Endothelial cell of umbilical vein (primary cell): Measurements from ENCODE around the gene RPS19BP1. TPM values are rescaled to one million over a fixed set of nuclear protein-coding genes. Genes with fewer than 3 reads are reported as not detected.

Experiments
- BruUV-seq: library from RNA; stranded (reverse); fragments of 400-500 nt; replicated peaks from 2 replicates; lab custom pipeline; 2021; lab: Mats Ljungman, UMichigan
- CTCF ChIA-PET: fragments of 300-600, 350-600 bp; sonication (Branson Sonifier 250); formaldehyde crosslinking; loops from one replicate; lab custom pipeline; 2021; ENCODE audit warnings: antibody characterized with exemption, inconsistent platforms; lab: Charles Lee
- POLR2A ChIA-PET: fragments of 300-600, 350-600 bp; sonication (Branson Sonifier 250); formaldehyde crosslinking; loops from one replicate; lab custom pipeline; 2021; ENCODE audit warnings: antibody characterized with exemption, inconsistent platforms; lab: Charles Lee
- DNase-seq: peaks from one replicate; pipeline ENCODE4 v3.0.0-alpha.2; 2011; ENCODE audit warnings: low read depth, low spot score
- FAIRE-seq: peaks from 2 replicates; lab custom pipeline; 2011; peaks lifted over from hg19 to GRCh38; lab: Jason Lieb, UNC
- H2AFZ ChIP-seq: 2 replicates; pipeline ENCODE4 v1.6.0; 2012; ENCODE audit warnings: low read depth, low read length, control low read depth, inconsistent platforms
- H3K27ac ChIP-seq: 2 replicates; pipeline ENCODE4 v1.5.1; 2011; ENCODE audit warnings: low read depth, mild to moderate bottlenecking, control low read depth, low read length, moderate library complexity; ENCODE audit not compliant: insufficient read depth
- H3K27me3 ChIP-seq, 2 experiments: 2 replicates each; pipeline versions ENCODE4 v1.6.0 to v1.6.1; 2011; ENCODE audit warnings: low read length in 2 of 2, mixed read lengths in 1 of 2; ENCODE audit not compliant: control insufficient read depth in 2 of 2, insufficient read depth in 2 of 2
- H3K36me3 ChIP-seq, 2 experiments: 2 replicates in 1 of 2; 3 replicates in 1 of 2; pipeline ENCODE4 v1.5.1; 2011; ENCODE audit warnings: low read length in 2 of 2, mild to moderate bottlenecking in 1 of 2, moderate library complexity in 1 of 2; ENCODE audit not compliant: control insufficient read depth in 2 of 2, insufficient read depth in 2 of 2; ENCODE audit errors: extremely low read depth in 1 of 2
- H3K4me1 ChIP-seq: 3 replicates; pipeline ENCODE4 v1.5.1; 2011; ENCODE audit warnings: mild to moderate bottlenecking, low read length; ENCODE audit not compliant: control insufficient read depth, insufficient read depth; ENCODE audit errors: extremely low read depth
- H3K4me2 ChIP-seq: 2 replicates; pipeline ENCODE4 v1.6.1; 2011; ENCODE audit warnings: low read length, control low read depth, mixed read lengths; ENCODE audit not compliant: insufficient read depth
- H3K4me3 ChIP-seq, 3 experiments: fragments of 200-600 bp in 1 of 3; sonication (generic), shearing (Covaris generic) in 1 of 3; replicated peaks in 1 of 3; 2 replicates each; pipeline ENCODE4 v1.5.1; 2011 to 2016; ENCODE audit warnings: control low read depth in 3 of 3, low read length in 3 of 3, mild to moderate bottlenecking in 2 of 3, inconsistent platforms in 1 of 3, low read depth in 1 of 3, moderate library complexity in 1 of 3; ENCODE audit not compliant: insufficient read depth in 1 of 3
- H3K79me2 ChIP-seq: 2 replicates; pipeline ENCODE4 v1.6.0; 2012; ENCODE audit warnings: low read length, inconsistent platforms; ENCODE audit not compliant: control insufficient read depth, insufficient read depth
- H3K9ac ChIP-seq: replicated peaks from 2 replicates; pipeline ENCODE3; 2011; ENCODE audit warnings: low read length, control low read depth; ENCODE audit not compliant: insufficient read depth; ENCODE audit errors: extremely low read depth
- H3K9me1 ChIP-seq: replicated peaks from 3 replicates; pipeline ENCODE4 v1.6.0; 2011; ENCODE audit warnings: mild to moderate bottlenecking, low read length; ENCODE audit not compliant: control insufficient read depth, insufficient read depth; ENCODE audit errors: extremely low read depth
- H3K9me3 ChIP-seq: replicated peaks from 2 replicates; pipeline ENCODE4 v1.5.1; 2012; ENCODE audit warnings: low read length, inconsistent platforms; ENCODE audit not compliant: control insufficient read depth, insufficient read depth
- H4K20me1 ChIP-seq: replicated peaks from 2 replicates; pipeline ENCODE3; 2011; ENCODE audit warnings: mild to moderate bottlenecking, low read length; ENCODE audit not compliant: control insufficient read depth, insufficient read depth; ENCODE audit errors: extremely low read depth
- CTCF ChIP-seq, 2 donors: IDR thresholded peaks; 1 replicate in 1 of 2; 2 replicates in 1 of 2; pipeline ENCODE4 v1.5.1; 2011; ENCODE audit warnings: low read length in 2 of 2, mild to moderate bottlenecking in 2 of 2, moderate library complexity in 2 of 2, control low read depth in 1 of 2, inconsistent platforms in 1 of 2, low read depth in 1 of 2; ENCODE audit not compliant: insufficient read depth in 1 of 2; ENCODE audit errors: extremely low read depth in 1 of 2
- EZH2 ChIP-seq: IDR thresholded peaks from 2 replicates; pipeline ENCODE4 v1.6.1; 2012; ENCODE audit warnings: borderline replicate concordance, low read depth, mild to moderate bottlenecking, moderate library complexity, low read length, inconsistent platforms; ENCODE audit not compliant: severe bottlenecking
- GATA2 ChIP-seq: IDR thresholded peaks from 2 replicates; pipeline ENCODE4 v1.7.0; 2011; ENCODE audit warnings: low read depth, mild to moderate bottlenecking, moderate library complexity, mixed read lengths, low read length; ENCODE audit not compliant: insufficient read length, insufficient read depth
- JUN ChIP-seq: IDR thresholded peaks from 2 replicates; pipeline ENCODE4 v1.6.1; 2011; ENCODE audit warnings: borderline replicate concordance, low read depth; ENCODE audit not compliant: insufficient read length, insufficient read depth
- MAX ChIP-seq: IDR thresholded peaks from 2 replicates; pipeline ENCODE4 v1.6.1; 2011; ENCODE audit not compliant: insufficient read depth, insufficient read length
- MYC ChIP-seq: IDR thresholded peaks from one replicate; pipeline ENCODE4 v1.6.1; 2011; ENCODE audit warnings: mild to moderate bottlenecking, low read depth, low read length
- POLR2A ChIP-seq: IDR thresholded peaks from 2 replicates; pipeline ENCODE4 v1.6.1; 2012; ENCODE audit warnings: low read depth, mild to moderate bottlenecking, control low read depth, low read length
- dilution Hi-C: fragments of 300-500 bp; cut with MboI; formaldehyde crosslinking; loops from one replicate; pipeline ENCODE4 v1.15.0; 2019; ENCODE audit warnings: low sequenced_read_pairs; ENCODE audit not compliant: extremely low pct_ligation_motif_present
- intact Hi-C: fragments of 100-400 bp; cut with micrococcal nuclease; formaldehyde crosslinking; loops from one replicate; pipeline ENCODE4 v1.10.0; 2022
- polyA plus RNA-seq, 4 experiments: library from polyadenylated mRNA; depleted of rRNA in 3 of 4; stranded (reverse) in 3 of 4; unstranded in 1 of 4; fragments of >200 nt; gene quantifications; 2 replicates each; pipeline versions ENCODE4 v1.2.1 to v1.2.3, GENCODE V29; 2011 to 2012; ENCODE audit warnings: missing spikeins in 1 of 4
- total RNA-seq: library from RNA; stranded (reverse); gene quantifications from 2 replicates; pipeline ENCODE4 v1.2.3, GENCODE V29; 2021

The RPS19BP1 gene
- total and polyA plus RNA-seq, 2 donors (not counting 3 experiments of a cell fraction or from before 2014, with no cell fraction given): 66.6 to 84.3 TPM

- no peak overlapping the region for H3K4me2 ChIP-seq
- BruUV-seq: no TSS peak
- H3K9me3 ChIP-seq: no peaks in the 10 kb centered on the region
- ChIA-PET CTCF (interaction anchor here (0.6 to 4.2 kb wide), 5 partner anchors 257 to 1228 kb away, joined by 3 to 51 read pairs (median 4); no protein-coding TSS in a partner anchor), POLR2A (no interaction called here)
- no peaks in the 10 kb centered on the region for H3K27me3 ChIP-seq
- DNase-seq (peak; percentile 34), FAIRE-seq (peak; percentile 46)
- H4K20me1 ChIP-seq: no peaks in the 10 kb centered on the region
- no peak overlapping the region for H3K27ac ChIP-seq
- H3K36me3 ChIP-seq: no peaks in the 10 kb centered on the region
- no peaks in the 10 kb centered on the region for H3K4me1 ChIP-seq
- intact Hi-C loops: no loop called here
- H3K79me2 ChIP-seq: no peaks in the 10 kb centered on the region
- no peak overlapping the region for H3K9ac ChIP-seq
- H3K9me1 ChIP-seq: no peaks in the 10 kb centered on the region
- no peak overlapping the region for H3K4me3 ChIP-seq
- TF ChIP-seq GATA2: no peak
- TF ChIP-seq JUN: no peak
- TF ChIP-seq EZH2: peak; percentile 46
- TF ChIP-seq MYC: no peak
- TF ChIP-seq MAX: no peak
- dilution Hi-C loops: no loop called here
- H2AFZ ChIP-seq: no peak overlapping the region
These were observed 13.1 kb upstream of the RPS19BP1 start for GRCh38 chr22:39545386-39546365.

GRCh38 chr22:39543095-39543494 lies 10.5 kb upstream of the RPS19BP1 start:
- DNase-seq: no peak
- no peak overlapping the region for H3K9ac ChIP-seq
- dilution Hi-C loops: no loop called here
- ChIA-PET POLR2A (no interaction called here), CTCF (interaction anchor here (0.5 to 4.2 kb wide), 21 partner anchors 8 to 1356 kb away, joined by 3 to 51 read pairs (median 3); partner anchors contain the start of gene CACNA1I)
- no TSS peak for BruUV-seq
- no peak for FAIRE-seq
- no peak overlapping the region for H3K27ac ChIP-seq
- no peaks in the 10 kb centered on the region for H3K79me2 ChIP-seq
- no peaks in the 10 kb centered on the region for H3K4me1 ChIP-seq
- intact Hi-C loops: loop anchor here (2.0 kb wide), 1 partner anchor 482 kb away; no protein-coding TSS in a partner anchor
- H2AFZ ChIP-seq: no peak overlapping the region
- no peaks in the 10 kb centered on the region for H3K36me3 ChIP-seq
- H3K9me3 ChIP-seq: no peaks in the 10 kb centered on the region
- H4K20me1 ChIP-seq: no peaks in the 10 kb centered on the region
- H3K27me3 ChIP-seq: no peaks in the 10 kb centered on the region
- peak; percentile 39 to 68 for TF ChIP-seq CTCF (IDR thresholded peaks at IDR 0.05; ENCODE audit: extremely low read depth in 1 of 2, insufficient read depth in 1 of 2, low read depth in 1 of 2, low read length in 2 of 2)
- no peak for TF ChIP-seq POLR2A
- TF ChIP-seq MAX: peak; percentile 35
- H3K9me1 ChIP-seq: no peaks in the 10 kb centered on the region
- H3K4me2 ChIP-seq: no peak overlapping the region
- H3K4me3 ChIP-seq: no peak overlapping the region
